Measurements from ENCODE around the gene TKT. TPM values are rescaled to one million over a fixed set of nuclear protein-coding genes. Genes with fewer than 3 reads are reported as not detected.

TKT gene
- total RNA-seq, 1 donor from 2014 or later = 564 TPM

GRCh38 chr3:53229606-53230005 lies 26.2 kb downstream of the TKT start:
- DNase-seq (ENCODE audit: low read depth, low spot score) = no peak
- Mint-ChIP-seq H3K36me3 (ENCODE audit: low read depth) (peaks cover 5% of the 10 kb centered on the region), H3K4me3 (no peak overlapping the region), H3K27ac (ENCODE audit: unreplicated experiment) (no peak overlapping the region), H3K9me3 (no peaks in the 10 kb centered on the region), H3K27me3 (ENCODE audit: low read depth) (no peaks in the 10 kb centered on the region), H3K4me1 (no peaks in the 10 kb centered on the region)
- TF ChIP-seq, protein P1, sequence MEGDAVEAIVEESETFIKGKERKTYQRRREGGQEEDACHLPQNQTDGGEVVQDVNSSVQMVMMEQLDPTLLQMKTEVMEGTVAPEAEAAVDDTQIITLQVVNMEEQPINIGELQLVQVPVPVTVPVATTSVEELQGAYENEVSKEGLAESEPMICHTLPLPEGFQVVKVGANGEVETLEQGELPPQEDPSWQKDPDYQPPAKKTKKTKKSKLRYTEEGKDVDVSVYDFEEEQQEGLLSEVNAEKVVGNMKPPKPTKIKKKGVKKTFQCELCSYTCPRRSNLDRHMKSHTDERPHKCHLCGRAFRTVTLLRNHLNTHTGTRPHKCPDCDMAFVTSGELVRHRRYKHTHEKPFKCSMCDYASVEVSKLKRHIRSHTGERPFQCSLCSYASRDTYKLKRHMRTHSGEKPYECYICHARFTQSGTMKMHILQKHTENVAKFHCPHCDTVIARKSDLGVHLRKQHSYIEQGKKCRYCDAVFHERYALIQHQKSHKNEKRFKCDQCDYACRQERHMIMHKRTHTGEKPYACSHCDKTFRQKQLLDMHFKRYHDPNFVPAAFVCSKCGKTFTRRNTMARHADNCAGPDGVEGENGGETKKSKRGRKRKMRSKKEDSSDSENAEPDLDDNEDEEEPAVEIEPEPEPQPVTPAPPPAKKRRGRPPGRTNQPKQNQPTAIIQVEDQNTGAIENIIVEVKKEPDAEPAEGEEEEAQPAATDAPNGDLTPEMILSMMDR (conservative IDR thresholded peaks at IDR 0.05) = no peak

DNA sequence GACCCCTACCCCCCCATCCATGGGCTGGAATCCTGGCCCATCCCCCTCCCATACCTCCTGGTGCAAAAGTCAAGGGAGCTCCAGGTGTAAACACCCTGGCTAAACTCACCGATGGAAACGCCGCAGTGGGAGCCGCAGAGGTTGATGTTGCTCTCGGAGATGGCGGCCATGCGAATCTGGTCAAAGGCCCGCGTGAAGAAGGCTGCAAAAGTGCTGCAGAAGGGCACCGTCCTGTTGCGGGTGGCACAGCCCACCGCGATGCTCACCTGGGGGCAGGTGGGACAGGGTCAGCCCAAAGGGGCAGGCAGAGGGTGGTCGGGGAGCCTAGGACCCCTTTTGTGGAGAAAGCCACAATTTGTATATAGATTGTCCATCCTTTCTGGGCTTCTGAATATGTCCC lies 26.7 kb downstream of the TKT start:
- Mint-ChIP-seq H3K36me3 (ENCODE audit: low read depth) (peaks cover 5% of the 10 kb centered on the region), H3K27ac (ENCODE audit: unreplicated experiment) (no peak overlapping the region), H3K4me3 (no peak overlapping the region), H3K9me3 (no peaks in the 10 kb centered on the region), H3K4me1 (peaks cover under 1% of the 10 kb centered on the region), H3K27me3 (ENCODE audit: low read depth) (no peaks in the 10 kb centered on the region)
- TF ChIP-seq, protein P1 (conservative IDR thresholded peaks at IDR 0.05) = no peak
- DNase-seq (ENCODE audit: low read depth, low spot score) = no peak

- no peak overlapping the region for H3K4me3 Mint-ChIP-seq
- H3K27me3 Mint-ChIP-seq (ENCODE audit: low read depth) = no peaks in the 10 kb centered on the region
- H3K27ac Mint-ChIP-seq (ENCODE audit: unreplicated experiment) = no peak overlapping the region
- TF ChIP-seq, protein P1 (conservative IDR thresholded peaks at IDR 0.05) = no peak
- no peaks in the 10 kb centered on the region for H3K9me3 Mint-ChIP-seq
- peaks cover 5% of the 10 kb centered on the region for H3K36me3 Mint-ChIP-seq (ENCODE audit: low read depth)
- DNase-seq (ENCODE audit: low read depth, low spot score) = no peak
- peaks cover 6% of the 10 kb centered on the region for H3K4me1 Mint-ChIP-seq
Observed at GRCh38 chr3:53227993-53228885, 27.6 kb downstream of the TKT start.

DNA sequence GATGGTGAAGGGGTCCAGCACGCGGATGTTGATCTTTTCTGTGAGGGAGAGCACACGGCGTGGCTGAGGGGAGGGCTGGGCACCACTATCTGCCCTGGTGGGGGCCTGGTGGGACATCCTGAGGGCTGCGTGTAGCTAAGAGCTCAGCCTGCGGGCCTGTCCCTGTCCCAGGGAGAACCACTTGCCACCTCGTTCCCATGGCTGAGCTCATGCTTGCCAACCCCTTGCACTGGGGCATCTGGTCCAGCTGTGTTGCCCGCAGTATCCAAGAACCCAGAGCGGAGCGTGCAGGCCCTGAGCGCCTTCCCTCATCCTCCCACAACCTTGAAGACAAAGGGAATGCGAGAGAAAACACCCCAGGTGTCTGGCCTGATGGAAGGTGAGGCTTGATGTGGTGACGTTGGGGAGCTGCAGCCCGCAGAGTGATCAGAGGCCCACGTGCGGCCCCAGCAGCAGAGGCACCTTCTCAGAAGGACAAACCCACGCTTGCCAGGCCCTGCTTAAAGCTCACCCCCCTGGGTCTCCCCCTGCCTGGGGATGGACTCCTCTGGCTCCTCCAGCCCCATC lies 28.9 kb downstream of the TKT start:
- Mint-ChIP-seq H3K27ac (ENCODE audit: unreplicated experiment) (no peak overlapping the region), H3K27me3 (ENCODE audit: low read depth) (peaks cover 3% of the 10 kb centered on the region), H3K36me3 (ENCODE audit: low read depth) (peaks cover 11% of the 10 kb centered on the region)

GRCh38 chr3:53226142-53226840 lies 29.5 kb downstream of the TKT start:
- peaks cover 3% of the 10 kb centered on the region for H3K27me3 Mint-ChIP-seq (ENCODE audit: low read depth)
- H3K36me3 Mint-ChIP-seq (ENCODE audit: low read depth) = peaks cover 14% of the 10 kb centered on the region
- H3K9me3 Mint-ChIP-seq = no peaks in the 10 kb centered on the region
- DNase-seq (ENCODE audit: low read depth, low spot score) = no peak
- no peak overlapping the region for H3K4me3 Mint-ChIP-seq
- H3K4me1 Mint-ChIP-seq = peaks cover 21% of the 10 kb centered on the region
- TF ChIP-seq, protein P1 (conservative IDR thresholded peaks at IDR 0.05) = no peak
- no peak overlapping the region for H3K27ac Mint-ChIP-seq (ENCODE audit: unreplicated experiment)

More for the DNA sequence above, 28.9 kb downstream of the TKT start:
- DNase-seq (ENCODE audit: low read depth, low spot score) = no peak
- Mint-ChIP-seq H3K4me1 (peaks cover 17% of the 10 kb centered on the region), H3K9me3 (no peaks in the 10 kb centered on the region), H3K4me3 (no peak overlapping the region)
- TF ChIP-seq, protein P1 (conservative IDR thresholded peaks at IDR 0.05) = no peak

Data from neural crest cell (in vitro differentiated cells).